Measurements from ENCODE around the gene PLA2G4E.

DNA sequence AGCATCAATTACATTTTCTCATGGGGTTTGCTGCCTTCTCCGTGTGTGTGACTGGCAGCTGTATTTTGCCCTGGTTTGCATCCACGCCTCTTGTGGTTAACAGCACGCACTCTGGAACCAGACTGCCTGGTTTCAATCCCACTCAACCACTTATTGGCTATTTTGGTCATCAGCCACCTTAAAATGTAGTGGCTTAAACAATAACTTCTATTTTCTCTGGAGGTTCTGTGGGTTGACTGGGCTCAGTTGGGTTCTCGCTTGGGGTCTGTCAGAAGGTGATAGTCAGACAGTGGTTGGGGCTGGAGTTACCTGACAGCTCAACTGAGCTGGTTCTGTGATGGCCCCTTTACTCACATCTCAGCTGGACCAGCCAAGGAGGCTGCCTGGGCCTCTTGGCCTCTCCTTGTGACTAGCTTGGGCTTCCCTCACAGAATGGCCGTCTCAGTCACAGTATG is 85.2 kb downstream of the PLA2G4E start:
- TF ChIP-seq POLR2A (IDR thresholded peaks at IDR 0.05) (no peak), CTCF (IDR thresholded peaks at IDR 0.05) (no peak), EP300 (IDR thresholded peaks at IDR 0.05) (no peak)
